GM21381 (cell line): ENCODE results near the gene FOXI1.
"Not testable (repeated sequence)": the region's sequence is repeated elsewhere in the genome, so short reads cannot be mapped to it uniquely, and the experiment has no call there.

Source experiments
- ATAC-seq: cut with Tn5 transposase; IDR thresholded peaks from one replicate; pipeline ENCODE4 v1.9.1; 2021; ENCODE audit warnings: mild to moderate bottlenecking, moderate library complexity; ENCODE audit not compliant: unreplicated experiment

FOXI1 gene

DNA sequence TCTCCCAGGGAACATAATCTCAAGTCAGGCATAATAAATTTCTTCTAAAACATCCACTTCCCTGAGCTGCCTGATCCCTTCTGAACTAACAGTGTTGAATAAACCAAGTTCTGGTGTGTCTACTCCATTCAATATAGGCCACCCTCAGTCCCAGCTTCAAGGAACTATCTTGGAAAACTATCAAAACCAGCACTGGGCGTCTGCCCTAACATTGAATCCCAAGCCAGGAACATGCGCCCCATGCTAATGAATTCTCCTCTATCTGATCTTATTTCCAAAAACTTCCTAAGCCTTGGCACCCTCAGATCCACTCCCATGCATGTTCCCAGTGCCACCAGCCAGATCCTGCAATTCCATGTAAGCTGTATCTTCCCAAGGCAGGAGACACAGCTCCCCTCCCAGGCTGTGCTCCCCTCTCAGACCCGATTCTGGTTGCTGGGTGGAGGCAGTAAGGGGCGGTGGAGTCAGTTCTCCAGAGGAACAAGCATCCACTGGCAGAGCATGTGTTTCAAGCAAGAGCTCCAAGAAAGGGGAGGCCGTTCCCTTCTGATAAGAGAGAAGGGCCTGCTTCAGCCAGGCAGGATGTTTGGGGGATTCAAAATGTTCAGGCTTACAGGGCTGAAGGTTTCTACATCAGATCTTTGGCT lies 13.1 kb upstream of the FOXI1 start:
- no peak for ATAC-seq

DNA sequence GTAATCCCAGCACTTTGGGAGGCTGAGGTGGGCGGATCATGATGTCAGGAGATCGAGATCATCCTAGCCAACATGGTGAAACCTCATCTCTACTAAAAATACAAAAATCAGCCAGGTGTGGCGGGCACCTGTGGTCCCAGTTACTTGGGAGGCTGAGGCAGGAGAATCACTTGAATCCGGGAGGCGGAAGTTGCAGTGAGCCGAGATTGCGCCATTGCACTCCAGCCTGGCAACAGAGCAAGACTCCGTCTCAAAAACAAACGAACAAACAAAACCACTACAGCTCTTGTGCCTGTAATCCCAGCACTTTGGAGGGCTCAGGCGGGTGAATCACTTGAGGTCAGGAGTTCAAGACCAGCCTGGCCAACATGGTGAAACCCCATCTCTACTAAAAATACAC lies 11.4 kb upstream of the FOXI1 start:
- ATAC-seq: not testable (repeated sequence)

DNA sequence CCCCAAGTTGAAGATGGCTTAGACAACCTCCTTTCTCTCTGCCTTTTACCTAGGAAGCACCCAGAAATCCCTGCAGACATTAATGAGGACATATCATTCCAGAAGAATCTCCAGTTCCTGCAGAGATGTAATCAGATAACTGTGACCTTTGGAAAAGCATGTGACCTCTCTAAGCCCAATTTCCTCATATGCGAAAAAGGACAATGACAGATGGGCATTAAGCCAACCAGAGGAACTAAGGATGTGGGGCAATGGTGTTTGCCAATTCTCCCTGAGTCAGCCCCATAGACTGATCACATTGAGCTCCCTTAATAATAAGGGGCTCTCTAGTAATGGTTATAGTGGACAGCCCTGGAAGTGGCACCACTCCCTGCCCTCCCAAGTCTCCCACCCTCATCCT lies 10.1 kb upstream of the FOXI1 start:
- ATAC-seq: no peak

DNA sequence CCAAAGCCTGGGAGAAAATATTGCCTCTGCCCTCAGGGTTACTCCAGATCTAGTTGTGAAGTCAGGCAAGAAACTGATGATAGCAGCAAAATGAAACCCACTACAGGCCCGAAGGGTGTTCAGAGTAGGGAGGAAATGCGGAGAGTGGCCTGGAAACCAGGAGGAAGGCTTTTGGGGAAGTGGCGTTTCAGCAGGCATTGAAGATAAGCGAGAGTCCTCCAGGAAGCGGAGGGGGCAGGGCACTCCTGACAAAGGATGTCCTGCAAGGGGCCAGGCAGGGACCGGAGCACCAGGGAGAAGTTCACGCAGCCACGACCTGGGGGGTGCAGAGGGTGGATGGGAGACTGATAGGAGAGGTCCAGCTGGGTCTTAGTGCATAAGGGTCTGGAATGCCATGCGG lies 7.8 kb upstream of the FOXI1 start:
- no peak for ATAC-seq

DNA sequence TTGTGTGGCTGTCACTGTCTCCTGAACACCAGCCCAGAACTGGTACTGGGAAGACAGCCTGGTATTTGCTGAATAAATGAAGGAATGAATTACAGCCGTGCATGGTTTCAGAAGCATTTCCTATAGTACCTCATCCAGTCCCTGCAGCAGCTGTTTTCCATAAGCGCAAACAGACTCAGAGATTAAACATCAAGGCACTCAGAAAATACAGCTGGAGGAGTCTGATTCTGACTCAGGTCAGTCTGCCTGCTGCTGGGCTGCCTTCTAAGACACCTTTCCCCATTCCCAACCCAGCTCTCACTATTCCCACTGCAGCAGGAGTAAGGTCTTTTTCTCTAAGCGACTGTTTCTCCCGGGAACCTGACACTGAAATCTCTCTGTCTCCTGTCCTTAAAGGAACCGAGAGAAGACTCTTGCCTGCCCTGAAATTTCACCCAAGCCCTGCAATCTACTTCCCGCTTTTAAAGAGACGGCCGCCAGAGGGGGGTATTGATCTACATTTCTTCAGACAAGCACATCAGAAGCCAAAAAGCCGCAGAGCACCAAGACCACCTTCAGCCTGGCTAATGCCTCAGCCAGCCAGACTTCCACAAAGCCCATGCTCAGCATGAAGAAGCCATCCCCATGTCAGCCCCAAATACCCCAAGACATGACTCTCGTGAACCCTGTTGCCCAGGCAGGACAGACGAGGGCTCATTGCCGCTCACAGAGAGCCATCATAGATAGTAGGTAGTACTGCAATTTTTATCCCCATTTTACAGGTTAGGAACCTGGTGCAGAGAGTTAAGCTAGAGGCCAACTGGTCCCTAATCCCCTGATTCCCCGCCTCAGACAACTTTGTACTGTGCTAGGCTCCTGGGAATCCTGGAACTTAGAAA lies 5.4 kb upstream of the FOXI1 start:
- ATAC-seq: no peak

DNA sequence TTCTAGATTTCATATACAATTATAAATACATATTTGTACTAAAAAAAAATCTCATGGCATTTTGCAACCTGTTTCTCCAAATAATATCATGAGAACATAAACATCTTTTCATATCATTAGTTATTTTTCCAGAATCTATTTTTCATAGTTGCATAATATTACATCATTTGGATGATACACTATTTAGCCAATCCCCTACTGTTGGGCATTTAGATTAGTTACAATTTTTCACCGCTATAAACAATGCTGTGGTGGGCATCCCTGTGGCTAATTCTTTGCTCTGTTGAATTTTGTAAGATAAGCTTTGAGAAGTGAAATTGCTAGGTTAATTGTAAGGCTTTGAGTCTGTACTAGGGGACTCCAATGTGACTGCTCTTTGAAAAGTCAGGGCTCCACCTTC lies 2.2 kb upstream of the FOXI1 start:
- no peak for ATAC-seq

DNA sequence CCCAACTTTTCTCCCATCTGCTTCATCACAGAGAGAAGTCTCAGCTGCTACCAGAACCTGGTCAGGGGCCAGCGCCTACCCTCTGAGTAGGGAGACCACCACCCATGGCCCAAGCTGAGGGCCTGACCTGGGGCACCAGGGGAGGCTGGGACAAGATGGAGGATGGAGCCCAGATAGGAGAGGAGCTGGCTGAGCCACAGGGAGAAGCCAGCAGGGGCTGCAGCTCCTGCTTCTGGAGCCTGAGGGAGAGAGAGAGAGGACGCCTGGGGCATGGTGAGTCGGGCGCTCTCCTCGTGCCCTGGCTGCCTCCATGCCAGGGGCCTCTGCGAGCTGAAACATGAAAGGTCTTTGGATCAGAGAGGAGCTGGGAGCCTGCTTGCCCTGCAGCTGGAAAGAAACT lies 1.4 kb upstream of the FOXI1 start:
- no peak for ATAC-seq

DNA sequence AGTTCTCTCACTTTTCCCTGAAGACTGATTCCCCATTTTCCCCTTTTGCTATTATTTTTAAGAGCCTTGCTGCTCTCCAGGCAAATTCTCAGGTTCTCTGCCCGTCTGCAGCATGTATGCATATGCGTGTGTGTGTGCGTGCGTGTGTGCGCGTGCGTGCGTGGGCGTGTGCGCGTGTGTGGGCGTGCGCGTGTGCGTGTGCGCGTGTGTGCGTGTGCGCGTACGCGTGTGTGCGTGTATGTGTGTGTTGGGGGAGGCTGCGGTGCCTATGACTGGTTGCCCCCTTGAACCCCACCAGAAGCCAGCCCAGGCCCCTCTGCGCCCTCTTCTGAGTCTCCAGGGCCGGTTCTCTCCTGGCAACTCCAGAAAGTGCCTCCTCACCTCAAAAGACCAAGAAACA lies 987 bp upstream of the FOXI1 start:
- ATAC-seq: no peak

DNA sequence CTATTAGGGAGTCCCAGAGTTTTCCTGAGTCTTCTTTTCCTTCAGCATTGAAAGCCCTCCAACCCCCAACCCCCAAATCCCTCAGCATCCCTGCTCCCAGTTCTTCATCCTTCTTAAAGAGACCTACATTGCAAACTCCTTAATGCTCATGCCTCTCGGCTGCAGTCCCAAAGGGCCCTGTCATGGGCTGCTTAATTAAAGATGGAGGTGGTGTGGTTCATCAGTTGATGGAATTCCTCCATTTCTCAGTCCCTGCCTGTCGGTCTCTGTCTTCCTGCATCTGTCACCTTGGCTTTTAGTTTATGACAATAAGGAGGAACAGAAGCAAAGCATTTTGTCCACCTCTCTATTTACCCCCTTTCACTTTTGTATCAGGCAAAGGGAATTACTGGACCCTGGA lies 2.0 kb downstream of the FOXI1 start:
- ATAC-seq: no peak

DNA sequence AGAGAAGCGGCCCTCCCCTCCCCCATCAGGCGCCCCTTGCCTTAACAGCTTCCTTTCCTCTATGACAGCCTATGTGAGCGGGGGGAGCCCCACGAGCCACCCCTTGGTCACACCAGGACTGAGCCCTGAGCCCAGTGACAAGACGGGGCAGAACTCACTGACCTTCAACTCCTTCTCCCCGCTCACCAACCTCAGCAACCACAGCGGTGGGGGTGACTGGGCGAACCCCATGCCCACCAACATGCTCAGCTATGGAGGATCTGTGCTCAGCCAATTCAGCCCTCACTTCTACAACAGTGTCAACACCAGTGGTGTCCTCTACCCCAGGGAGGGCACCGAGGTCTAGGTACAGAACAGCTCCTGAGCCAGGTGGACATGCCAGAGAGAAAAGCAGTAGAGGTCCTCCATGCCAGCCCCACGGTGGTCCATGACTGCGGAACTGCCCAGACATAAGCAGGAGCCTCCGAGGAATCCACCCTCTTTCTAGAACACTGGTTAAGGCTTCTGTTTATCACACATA lies 2.6 kb downstream of the FOXI1 start:
- no peak for ATAC-seq

DNA sequence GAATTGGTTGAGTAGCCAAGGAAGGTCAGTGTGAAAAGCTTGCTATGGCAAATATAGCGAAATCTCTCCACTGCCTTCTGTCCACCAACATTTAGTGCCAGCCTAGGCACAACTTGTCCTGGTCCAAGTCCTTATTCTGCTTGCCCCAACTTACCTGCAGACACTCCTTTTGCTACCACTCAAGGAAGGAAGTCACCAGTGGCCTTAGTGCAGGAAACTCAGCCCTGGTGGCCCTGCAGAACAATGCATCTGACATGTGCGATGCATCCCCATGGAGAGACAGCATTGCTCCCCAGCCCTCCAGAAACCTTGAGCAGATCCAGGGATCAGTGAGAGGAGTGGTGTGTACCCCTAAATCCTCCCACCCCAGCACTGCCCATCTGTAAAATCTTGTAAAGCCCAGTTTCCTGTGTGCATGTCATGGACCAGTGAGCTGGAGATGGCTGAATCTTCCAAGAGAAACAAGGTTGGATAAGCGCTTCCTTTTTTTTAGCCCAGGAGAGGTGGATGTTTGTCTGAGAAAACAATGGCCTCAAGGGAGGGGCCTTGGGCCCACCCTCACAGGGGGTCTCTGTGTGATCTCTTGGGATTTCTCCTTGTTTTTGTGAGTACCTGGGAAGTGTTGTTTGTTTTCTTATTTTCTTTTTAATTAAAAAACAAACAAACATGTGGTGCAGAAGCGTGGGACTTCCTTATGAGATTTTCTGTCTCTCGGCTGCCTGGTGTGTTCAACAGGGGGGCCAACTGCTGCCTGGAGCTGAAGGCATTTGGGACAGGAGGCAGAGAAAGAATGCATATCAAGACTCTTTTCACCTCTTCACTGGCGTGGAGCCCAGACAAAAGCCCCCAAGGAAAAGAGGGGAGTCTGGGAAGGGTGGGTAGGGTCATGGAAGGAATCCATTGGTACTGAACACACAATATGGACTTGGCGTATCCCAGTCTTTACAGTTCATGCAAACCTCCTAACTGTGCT lies 3.6 kb downstream of the FOXI1 start:
- ATAC-seq: no peak

DNA sequence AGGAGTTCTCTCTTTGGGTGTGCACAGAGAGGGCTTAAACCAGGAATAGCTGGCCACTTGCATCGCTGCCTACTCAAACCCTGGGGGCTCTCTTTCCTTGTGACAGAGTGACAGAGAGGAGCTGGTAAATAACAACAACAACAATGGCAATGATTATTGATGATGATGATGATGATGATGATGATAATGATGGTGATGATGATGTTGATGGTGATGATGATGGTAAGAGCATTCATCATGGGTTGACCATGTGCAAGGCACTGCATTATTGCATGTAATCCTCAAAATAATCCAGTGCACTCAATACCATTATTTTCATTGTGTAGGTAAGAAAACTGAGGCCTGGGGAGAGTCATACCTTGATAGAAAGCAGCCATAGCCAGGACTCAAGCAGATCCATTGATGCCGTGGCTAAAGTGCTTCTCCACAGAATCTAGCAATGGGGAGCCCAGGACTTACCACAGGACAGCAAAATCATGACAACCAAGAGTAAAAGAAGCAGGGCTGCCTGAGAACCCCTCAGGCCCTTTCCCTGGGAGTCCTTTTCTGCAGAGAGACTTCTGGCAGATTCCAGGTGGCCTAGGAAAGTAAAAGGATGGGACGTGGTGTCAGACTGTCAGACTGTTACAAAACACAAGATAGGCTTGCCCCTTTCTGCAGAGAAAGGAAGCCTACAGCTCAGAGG lies 4.8 kb downstream of the FOXI1 start:
- no peak for ATAC-seq

DNA sequence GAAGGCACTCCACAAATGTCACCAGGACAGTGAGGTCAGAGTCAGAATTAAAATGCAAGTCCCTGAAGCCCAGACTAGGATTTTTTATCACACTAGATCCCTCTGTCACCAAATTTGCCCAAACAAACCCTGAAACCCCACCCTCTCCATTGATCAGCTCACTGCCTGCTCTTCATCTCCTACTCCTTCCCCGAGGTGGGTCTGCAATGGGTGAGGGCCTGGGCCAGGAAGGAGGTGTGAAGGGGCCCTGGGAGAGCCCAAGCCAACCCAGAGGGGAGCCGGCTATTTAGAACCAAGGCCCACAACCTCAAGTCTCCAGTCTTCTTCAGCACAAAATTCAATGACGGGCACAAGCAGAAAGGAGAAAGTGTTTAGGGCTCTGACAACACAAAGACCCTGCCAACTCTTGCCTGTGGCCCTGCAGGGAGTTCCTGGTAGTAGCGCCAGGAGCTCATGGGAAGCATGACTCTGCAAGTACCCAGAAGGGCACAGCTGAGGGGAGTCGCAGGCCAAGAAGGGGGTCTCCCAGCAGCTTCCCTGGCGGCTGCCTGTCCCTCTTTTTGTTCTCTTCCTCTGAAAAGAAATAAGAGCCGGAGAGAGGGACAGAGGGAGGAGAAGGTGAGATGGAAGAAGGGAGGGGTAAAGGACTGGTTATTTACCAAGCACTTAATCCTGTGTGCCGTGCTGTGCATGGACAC lies 5.5 kb downstream of the FOXI1 start:
- ATAC-seq: no peak

DNA sequence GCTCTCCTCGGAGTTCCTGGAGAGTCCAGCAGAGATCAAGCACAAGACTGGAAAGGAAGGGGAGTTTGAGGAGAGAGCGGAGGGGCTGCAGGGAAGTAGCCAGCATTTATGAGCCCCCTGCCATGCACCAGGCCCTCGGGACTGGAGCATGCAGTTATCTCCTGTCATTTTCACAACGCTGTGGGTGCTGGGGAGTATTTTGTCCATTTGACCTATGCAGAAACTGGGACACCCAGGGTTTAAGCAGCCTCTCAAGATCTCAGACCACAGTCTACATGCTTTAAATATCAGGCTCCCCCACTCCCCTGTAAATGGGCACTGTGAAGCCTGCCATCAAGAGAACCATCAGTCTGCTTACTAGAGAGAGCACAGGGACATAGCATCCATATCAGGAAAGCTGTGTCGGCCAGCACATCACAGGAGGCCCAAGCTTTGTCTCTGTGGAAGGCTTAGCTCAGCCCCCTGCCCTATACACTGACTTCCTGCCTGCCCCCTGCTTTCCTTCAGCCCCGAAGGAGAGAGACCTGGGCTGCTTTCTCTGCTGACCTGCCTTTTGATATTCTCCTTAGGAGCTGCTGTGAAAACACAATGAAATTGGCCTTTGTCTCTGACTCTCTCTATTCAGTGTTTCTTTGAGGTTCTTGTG lies 7.3 kb downstream of the FOXI1 start:
- ATAC-seq: no peak

DNA sequence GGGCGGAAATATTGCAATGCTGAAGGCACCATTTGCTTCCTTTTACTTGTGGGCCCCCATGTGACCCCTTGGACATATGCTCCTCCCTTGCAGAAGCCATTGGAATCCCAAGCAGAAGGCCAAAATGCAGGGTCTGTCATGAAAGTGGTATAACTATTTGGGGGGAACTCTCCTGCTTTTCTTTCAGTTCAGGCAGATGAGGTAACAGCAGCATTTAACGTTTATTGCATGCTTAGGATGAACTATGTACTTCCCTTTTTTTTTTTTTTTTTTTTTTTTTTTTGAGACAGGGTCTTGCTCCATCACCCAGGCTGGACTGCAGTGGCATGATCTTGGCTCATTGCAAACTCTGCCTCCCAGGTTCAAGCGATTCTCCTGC lies 7.8 kb downstream of the FOXI1 start:
- ATAC-seq: no peak

DNA sequence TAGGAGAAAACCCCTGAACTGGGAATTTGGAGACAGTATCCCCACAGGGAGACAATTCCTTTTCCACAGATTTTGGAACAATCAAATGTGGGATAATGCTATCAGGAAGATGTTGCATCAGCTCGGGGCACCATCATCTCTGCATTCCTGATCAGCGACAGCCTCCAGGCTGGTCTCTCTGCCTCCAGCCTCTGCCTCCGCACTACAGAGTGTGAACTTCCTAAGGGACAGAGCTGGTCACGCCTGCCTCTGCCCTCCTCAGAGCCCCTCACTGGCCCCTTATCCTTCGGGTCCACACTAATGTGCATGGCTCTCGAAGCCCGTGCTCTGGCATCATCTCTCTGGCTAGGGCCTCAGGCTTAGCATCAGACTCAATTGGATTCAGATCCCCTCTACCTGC lies 8.6 kb downstream of the FOXI1 start:
- no peak for ATAC-seq

DNA sequence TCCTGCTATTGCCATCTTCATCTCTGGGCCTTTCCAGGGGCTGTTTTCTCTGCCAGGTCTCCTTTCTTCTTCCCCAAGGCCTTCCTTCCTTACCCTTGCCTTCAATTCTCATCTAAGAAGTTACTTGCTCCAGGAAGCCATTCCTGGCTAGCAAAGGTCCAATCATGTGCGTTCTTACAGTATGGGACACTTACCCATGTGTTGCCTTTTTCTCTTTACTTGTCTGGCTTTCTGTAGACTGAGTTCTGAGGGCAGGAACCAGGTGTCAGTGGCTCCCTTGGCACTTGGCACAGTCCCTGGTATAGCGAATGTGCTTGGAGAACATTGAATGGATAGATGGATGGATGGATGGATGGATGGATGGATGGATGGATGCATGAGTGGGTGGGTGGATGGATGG lies 10.2 kb downstream of the FOXI1 start:
- no peak for ATAC-seq

DNA sequence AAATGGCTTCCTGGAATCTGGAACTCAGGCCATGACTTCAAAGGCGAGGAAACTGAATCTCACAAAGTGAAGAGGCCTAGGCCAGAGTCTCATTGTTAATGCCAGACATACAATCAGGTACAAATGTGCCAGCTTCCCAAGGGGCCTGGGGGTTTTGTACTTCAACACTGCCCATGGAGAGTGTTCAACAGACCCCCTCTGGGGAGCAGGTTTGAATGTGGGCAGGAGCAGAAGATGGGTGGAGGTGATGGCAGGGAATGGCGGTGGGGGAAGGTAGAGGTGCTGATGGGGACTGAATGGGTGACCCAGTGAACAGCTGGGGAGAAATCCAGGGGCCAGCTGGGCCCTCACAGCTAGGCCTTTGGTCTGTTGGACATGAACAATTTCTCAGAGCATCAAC lies 12.0 kb downstream of the FOXI1 start:
- no peak for ATAC-seq

DNA sequence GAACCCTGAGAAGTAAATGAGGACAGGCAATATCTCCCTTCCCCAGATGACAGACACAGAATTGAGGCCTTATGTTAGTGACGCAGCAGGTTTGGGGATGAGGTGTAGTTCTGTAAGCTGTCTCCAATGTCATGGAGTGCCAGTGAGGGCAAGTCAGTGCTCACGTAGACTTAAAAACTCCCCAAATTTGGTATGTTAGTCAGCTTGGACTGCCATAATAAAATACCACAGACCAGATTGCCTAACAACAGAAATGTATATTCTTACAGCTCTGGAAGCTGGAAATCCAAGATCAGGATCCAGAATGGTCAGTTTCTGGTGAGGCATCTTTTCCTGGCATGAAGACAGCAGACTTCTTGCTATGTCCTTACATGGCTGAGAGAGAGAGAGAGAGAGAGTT lies 14.9 kb downstream of the FOXI1 start:
- ATAC-seq: no peak

DNA sequence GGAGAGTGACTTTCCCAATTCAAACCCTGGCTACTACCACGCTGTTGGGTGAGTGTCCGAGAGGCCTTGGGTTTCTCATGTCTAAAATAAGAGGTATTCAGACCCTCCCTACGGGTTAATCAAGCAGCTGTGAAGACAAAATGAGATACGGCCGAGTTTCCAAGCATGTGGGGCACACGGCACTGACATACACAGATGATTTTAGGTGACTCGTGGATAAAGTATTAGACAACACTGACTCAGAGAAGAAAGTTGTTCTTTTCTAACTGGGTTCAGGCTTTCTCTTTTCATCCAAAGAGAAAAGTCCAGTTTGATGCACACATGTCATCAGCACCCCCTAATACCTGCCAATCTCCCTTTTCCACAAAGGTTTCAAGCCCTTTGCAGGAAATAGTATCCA lies 15.6 kb downstream of the FOXI1 start:
- ATAC-seq: no peak
